ENCODE measurements around the gene RAD21L1. TPM values are rescaled to one million over a fixed set of nuclear protein-coding genes. Genes with fewer than 3 reads are reported as not detected.

RAD21L1 gene
- polyA plus RNA-seq, 2 donors: not detected

Other genes with a start within 250 kb of the RAD21L1 start
- gene RSPO4, start 223.7 kb upstream of the RAD21L1 start, polyA plus RNA-seq: under 1 TPM; 0.04 to 0.06 TPM
- gene PSMF1, start 107.4 kb upstream of the RAD21L1 start, polyA plus RNA-seq: 10 to 100 TPM; 24.2 to 72.5 TPM
- 1 to 10 TPM; 1.4 to 3.9 TPM for gene TMEM74B, start 41.1 kb upstream of the RAD21L1 start, polyA plus RNA-seq
- under 1 TPM; 0.27 to 0.33 TPM for gene C20orf202, start 22.6 kb upstream of the RAD21L1 start, polyA plus RNA-seq
- gene SNPH, start 40.2 kb downstream of the RAD21L1 start, polyA plus RNA-seq: 1 to 10 TPM in 1 of 2 donors, under 1 TPM in 1; 0.92 to 1.1 TPM
- gene SDCBP2, start 103.1 kb downstream of the RAD21L1 start, polyA plus RNA-seq: 100 to 1,000 TPM; 137 to 147 TPM
- 100 to 1,000 TPM; 106 to 157 TPM for gene FKBP1A, start 167.0 kb downstream of the RAD21L1 start, polyA plus RNA-seq
- gene NSFL1C, start 240.8 kb downstream of the RAD21L1 start, polyA plus RNA-seq: 10 to 100 TPM; 44.4 to 69.4 TPM